ENCODE results near the gene MDFIC. TPM values are rescaled to one million over a fixed set of nuclear protein-coding genes. Genes with fewer than 3 reads are reported as not detected.

The MDFIC gene
- total and polyA plus RNA-seq, 2 donors from 2014 or later, result 9.8 to 32.9 TPM

DNA sequence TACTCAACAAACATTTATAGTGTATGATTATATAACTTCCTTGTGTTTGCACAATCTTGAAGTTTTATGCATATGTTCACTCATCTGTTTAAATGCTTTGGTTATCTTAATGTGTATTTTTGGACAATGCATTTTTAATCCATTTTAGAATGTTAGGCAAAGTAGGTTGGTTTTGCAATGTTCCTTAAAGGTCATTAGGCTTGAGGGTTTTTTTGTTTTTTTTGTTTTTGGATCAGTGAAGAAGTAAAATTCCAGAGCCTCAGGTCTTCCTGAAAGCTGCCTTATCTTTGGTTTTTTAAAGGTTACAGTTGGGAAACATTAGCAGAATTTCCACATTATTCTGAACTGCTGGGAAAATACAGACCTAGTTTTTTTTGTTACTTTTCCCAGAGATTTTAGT is 12.8 kb downstream of the MDFIC start:
- Histone ChIP-seq H3K9ac (ENCODE audit: low read length in 3 of 3) (no peak overlapping the region), H3K9me3 (ENCODE audit: control insufficient read depth in 2 of 3, insufficient read depth in 1 of 3, low read length in 3 of 3) (no peaks in the 10 kb centered on the region), H3K36me3 (ENCODE audit: control insufficient read depth in 2 of 3, insufficient read depth in 3 of 3, low read length in 3 of 3) (no peaks in the 10 kb centered on the region), H3K4me3 (ENCODE audit: low read length in 3 of 3) (no peak overlapping the region), H3K27ac (ENCODE audit: low read depth in 2 of 2, low read length in 2 of 2) (no peak overlapping the region), H3K27me3 (ENCODE audit: control insufficient read depth, insufficient read depth, low read length) (no peaks in the 10 kb centered on the region), H3K4me1 (ENCODE audit: control insufficient read depth in 2 of 3, insufficient read depth in 2 of 3, low read depth in 1 of 3, low read length in 3 of 3) (peaks cover 0 to 8% (median 0%) of the 10 kb centered on the region in 3 donors)
- DNase-seq (no peak), FAIRE-seq (no peak)
- TF ChIP-seq, protein P1, sequence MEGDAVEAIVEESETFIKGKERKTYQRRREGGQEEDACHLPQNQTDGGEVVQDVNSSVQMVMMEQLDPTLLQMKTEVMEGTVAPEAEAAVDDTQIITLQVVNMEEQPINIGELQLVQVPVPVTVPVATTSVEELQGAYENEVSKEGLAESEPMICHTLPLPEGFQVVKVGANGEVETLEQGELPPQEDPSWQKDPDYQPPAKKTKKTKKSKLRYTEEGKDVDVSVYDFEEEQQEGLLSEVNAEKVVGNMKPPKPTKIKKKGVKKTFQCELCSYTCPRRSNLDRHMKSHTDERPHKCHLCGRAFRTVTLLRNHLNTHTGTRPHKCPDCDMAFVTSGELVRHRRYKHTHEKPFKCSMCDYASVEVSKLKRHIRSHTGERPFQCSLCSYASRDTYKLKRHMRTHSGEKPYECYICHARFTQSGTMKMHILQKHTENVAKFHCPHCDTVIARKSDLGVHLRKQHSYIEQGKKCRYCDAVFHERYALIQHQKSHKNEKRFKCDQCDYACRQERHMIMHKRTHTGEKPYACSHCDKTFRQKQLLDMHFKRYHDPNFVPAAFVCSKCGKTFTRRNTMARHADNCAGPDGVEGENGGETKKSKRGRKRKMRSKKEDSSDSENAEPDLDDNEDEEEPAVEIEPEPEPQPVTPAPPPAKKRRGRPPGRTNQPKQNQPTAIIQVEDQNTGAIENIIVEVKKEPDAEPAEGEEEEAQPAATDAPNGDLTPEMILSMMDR (IDR thresholded peaks at IDR 0.05; ENCODE audit: borderline replicate concordance, extremely low read depth, insufficient read depth), result no peak
- intact Hi-C loops (cut with DNase I), result no loop called here

DNA sequence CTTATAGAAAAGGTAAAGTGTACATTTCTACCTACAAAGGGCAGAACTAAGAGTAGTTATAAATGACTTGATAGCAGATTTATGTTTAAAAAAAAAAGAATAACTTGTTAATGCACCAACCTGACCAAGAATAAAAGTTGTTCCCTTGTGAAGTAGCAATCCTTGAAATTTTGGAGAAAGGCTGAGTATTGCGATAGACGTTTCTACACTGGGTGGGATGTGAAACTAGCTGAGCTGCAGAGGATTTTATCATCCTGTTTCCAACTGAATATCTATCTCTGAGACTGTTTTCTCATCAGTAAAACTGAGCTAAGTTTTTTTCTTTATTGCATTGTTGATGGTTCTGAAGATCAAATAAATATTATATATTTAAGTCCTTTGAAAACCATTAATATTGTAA is 14.6 kb downstream of the MDFIC start:
- no peak for DNase-seq
- TF ChIP-seq, protein P1 (IDR thresholded peaks at IDR 0.05; ENCODE audit: borderline replicate concordance, extremely low read depth, insufficient read depth), result no peak
- no peaks in the 10 kb centered on the region for H3K9me3 ChIP-seq (ENCODE audit: control insufficient read depth in 2 of 3, insufficient read depth in 1 of 3, low read length in 3 of 3)
- peaks cover 0 to 8% (median 0%) of the 10 kb centered on the region in 3 donors for H3K4me1 ChIP-seq (ENCODE audit: control insufficient read depth in 2 of 3, insufficient read depth in 2 of 3, low read depth in 1 of 3, low read length in 3 of 3)
- no peak for FAIRE-seq
- H3K27me3 ChIP-seq (ENCODE audit: control insufficient read depth, insufficient read depth, low read length), result no peaks in the 10 kb centered on the region
- no peak overlapping the region for H3K27ac ChIP-seq (ENCODE audit: low read depth in 2 of 2, low read length in 2 of 2)
- no peak overlapping the region for H3K4me3 ChIP-seq (ENCODE audit: low read length in 3 of 3)
- no peak overlapping the region for H3K9ac ChIP-seq (ENCODE audit: low read length in 3 of 3)
- intact Hi-C loops (cut with DNase I), result no loop called here
- H3K36me3 ChIP-seq (ENCODE audit: control insufficient read depth in 2 of 3, insufficient read depth in 3 of 3, low read length in 3 of 3), result no peaks in the 10 kb centered on the region

DNA sequence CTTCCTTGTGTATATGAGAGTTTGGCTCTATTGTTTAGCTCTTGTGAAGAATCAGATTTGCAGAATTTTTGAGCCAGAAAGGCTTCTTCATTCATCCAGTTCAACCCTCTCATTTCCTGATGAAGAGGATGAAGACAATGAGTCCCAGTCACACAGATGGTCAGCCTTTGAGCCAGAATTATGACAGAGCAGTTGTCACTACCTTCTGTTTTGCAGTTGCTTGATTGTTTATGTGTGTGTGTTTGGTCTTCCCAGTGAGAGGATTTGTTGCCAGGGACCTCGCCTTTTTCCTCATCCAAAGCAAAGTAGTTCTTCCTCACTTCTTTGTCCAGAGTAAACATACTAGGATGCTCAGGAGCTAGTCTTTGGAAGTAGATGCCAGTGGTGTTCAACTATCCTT is 15.6 kb downstream of the MDFIC start:
- Histone ChIP-seq H3K9me3 (ENCODE audit: control insufficient read depth in 2 of 3, insufficient read depth in 1 of 3, low read length in 3 of 3) (no peaks in the 10 kb centered on the region), H3K27me3 (ENCODE audit: control insufficient read depth, insufficient read depth, low read length) (no peaks in the 10 kb centered on the region), H3K27ac (ENCODE audit: low read depth in 2 of 2, low read length in 2 of 2) (no peak overlapping the region), H3K36me3 (ENCODE audit: control insufficient read depth in 2 of 3, insufficient read depth in 3 of 3, low read length in 3 of 3) (no peaks in the 10 kb centered on the region), H3K4me1 (ENCODE audit: control insufficient read depth in 2 of 3, insufficient read depth in 2 of 3, low read depth in 1 of 3, low read length in 3 of 3) (peaks cover 0 to 8% (median 0%) of the 10 kb centered on the region in 3 donors), H3K4me3 (ENCODE audit: low read length in 3 of 3) (no peak overlapping the region), H3K9ac (ENCODE audit: low read length in 3 of 3) (no peak overlapping the region)
- FAIRE-seq (no peak), DNase-seq (no peak)
- TF ChIP-seq, protein P1 (IDR thresholded peaks at IDR 0.05; ENCODE audit: borderline replicate concordance, extremely low read depth, insufficient read depth), result no peak
- intact Hi-C loops (cut with DNase I), result no loop called here

DNA sequence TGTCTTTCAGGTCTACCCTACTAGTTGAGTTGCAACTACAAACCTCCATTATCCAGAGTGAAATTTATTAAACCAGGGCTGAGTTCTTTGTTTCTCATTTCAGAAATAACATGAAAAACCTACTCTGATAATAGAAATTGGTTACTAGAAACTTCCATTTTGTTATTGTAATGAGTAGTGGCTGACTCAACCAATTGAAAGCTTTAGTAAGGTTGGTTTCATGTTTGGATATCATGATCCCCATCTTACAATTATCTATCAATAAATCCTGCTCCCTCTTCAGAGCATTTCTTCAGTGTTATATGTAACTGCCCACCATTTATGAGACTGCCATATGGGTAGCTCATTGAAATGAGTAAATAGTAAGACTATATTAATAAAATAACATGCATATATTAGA is 16.9 kb downstream of the MDFIC start:
- Histone ChIP-seq H3K4me3 (ENCODE audit: low read length in 3 of 3) (no peak overlapping the region), H3K9ac (ENCODE audit: low read length in 3 of 3) (no peak overlapping the region), H3K36me3 (ENCODE audit: control insufficient read depth in 2 of 3, insufficient read depth in 3 of 3, low read length in 3 of 3) (no peaks in the 10 kb centered on the region), H3K9me3 (ENCODE audit: control insufficient read depth in 2 of 3, insufficient read depth in 1 of 3, low read length in 3 of 3) (no peaks in the 10 kb centered on the region), H3K27me3 (ENCODE audit: control insufficient read depth, insufficient read depth, low read length) (no peaks in the 10 kb centered on the region), H3K27ac (ENCODE audit: low read depth in 2 of 2, low read length in 2 of 2) (no peak overlapping the region), H3K4me1 (ENCODE audit: control insufficient read depth in 2 of 3, insufficient read depth in 2 of 3, low read depth in 1 of 3, low read length in 3 of 3) (peaks cover 0 to 8% (median 0%) of the 10 kb centered on the region in 3 donors)
- intact Hi-C loops (cut with DNase I), result no loop called here
- no peak for FAIRE-seq
- DNase-seq, result no peak
- TF ChIP-seq, protein P1 (IDR thresholded peaks at IDR 0.05; ENCODE audit: borderline replicate concordance, extremely low read depth, insufficient read depth), result no peak
